GM12892 (cell line): ENCODE data around the gene ZNF816. TPM values are rescaled to one million over a fixed set of nuclear protein-coding genes. Genes with fewer than 3 reads are reported as not detected.

Source experiments
- DNase-seq: peaks from one replicate; pipeline ENCODE4 v3.0.0; 2011; ENCODE audit not compliant: insufficient read length
- FAIRE-seq: peaks from 2 replicates; lab custom pipeline; 2011; peaks lifted over from hg19 to GRCh38; lab: Jason Lieb, UNC
- POLR2A ChIP-seq: IDR thresholded peaks from 2 replicates; pipeline ENCODE4 v1.6.1; 2011; ENCODE audit warnings: low read depth, low read length, control low read depth
- POLR2AphosphoS5 ChIP-seq: IDR thresholded peaks from 2 replicates; pipeline ENCODE4 v1.6.1; 2011; ENCODE audit warnings: low read depth, low read length, control low read depth
- TAF1 ChIP-seq: IDR thresholded peaks from 2 replicates; pipeline ENCODE4 v1.6.1; 2011; ENCODE audit warnings: low read depth, mild to moderate bottlenecking, control low read depth, low read length, borderline replicate concordance
- polyA plus RNA-seq: library from polyadenylated mRNA; unstranded; fragments of >200 nt; gene quantifications from one replicate; pipeline ENCODE4 v1.2.1, GENCODE V29; 2012; ENCODE audit warnings: missing spikeins, inconsistent platforms; ENCODE audit not compliant: missing spikeins

Gene ZNF816
- polyA plus RNA-seq: 7.0 TPM

- TF ChIP-seq POLR2A (peak; percentile 86), POLR2AphosphoS5 (peak; percentile 78), TAF1 (no peak)
- DNase-seq (peak; percentile 91), FAIRE-seq (peak; percentile 87)
These were observed at the start of gene ZNF816 for GRCh38 chr19:52962394-52963246. Gene ZNF816, minus strand, starts transcription at chr19:52962881. Its CDS starts 6,792 bp downstream, at chr19:52956089.

GRCh38 chr19:53012006-53012405, 49.3 kb upstream of the ZNF816 start:
- no peak for FAIRE-seq
- no peak for DNase-seq
- TF ChIP-seq POLR2AphosphoS5 (no peak), POLR2A (no peak), TAF1 (no peak)

- TF ChIP-seq POLR2AphosphoS5 (no peak), POLR2A (no peak), TAF1 (no peak)
- FAIRE-seq (no peak), DNase-seq (no peak)
These were observed 47.8 kb upstream of the ZNF816 start for GRCh38 chr19:53010494-53010893.

- no peak for DNase-seq
- no peak for FAIRE-seq
- TF ChIP-seq TAF1 (no peak), POLR2AphosphoS5 (no peak), POLR2A (no peak)
These were observed 45.5 kb upstream of the ZNF816 start for GRCh38 chr19:53008061-53008778.

- TF ChIP-seq TAF1: no peak
- TF ChIP-seq POLR2AphosphoS5: no peak
- TF ChIP-seq POLR2A: no peak
- no peak for DNase-seq
- FAIRE-seq: no peak
These were observed 44.9 kb upstream of the ZNF816 start for GRCh38 chr19:53007606-53008005.

GRCh38 chr19:53007200-53007599, 44.5 kb upstream of the ZNF816 start:
- DNase-seq (no peak), FAIRE-seq (no peak)
- TF ChIP-seq POLR2AphosphoS5: no peak

GRCh38 chr19:53004242-53004641, 41.6 kb upstream of the ZNF816 start:
- FAIRE-seq: no peak
- DNase-seq: no peak
- no peak for TF ChIP-seq TAF1
- TF ChIP-seq POLR2A: no peak
- no peak for TF ChIP-seq POLR2AphosphoS5

GRCh38 chr19:53002479-53002878, 39.8 kb upstream of the ZNF816 start:
- TF ChIP-seq POLR2AphosphoS5 (no peak), POLR2A (no peak), TAF1 (no peak)
- FAIRE-seq (no peak), DNase-seq (no peak)

GRCh38 chr19:52997975-52998374, 35.3 kb upstream of the ZNF816 start:
- TF ChIP-seq TAF1 (no peak), POLR2AphosphoS5 (no peak), POLR2A (no peak)
- no peak for DNase-seq
- FAIRE-seq: no peak

GRCh38 chr19:52995711-52996110, 33.0 kb upstream of the ZNF816 start:
- no peak for TF ChIP-seq POLR2AphosphoS5
- no peak for TF ChIP-seq TAF1
- no peak for TF ChIP-seq POLR2A
- DNase-seq (no peak), FAIRE-seq (no peak)

GRCh38 chr19:52993342-52994178, 30.9 kb upstream of the ZNF816 start:
- TF ChIP-seq POLR2AphosphoS5 (no peak), POLR2A (no peak), TAF1 (no peak)
- DNase-seq: peak; percentile 38
- FAIRE-seq: no peak

- DNase-seq (no peak), FAIRE-seq (no peak)
- TF ChIP-seq POLR2AphosphoS5 (no peak), TAF1 (no peak), POLR2A (no peak)
These were observed 29.7 kb upstream of the ZNF816 start for GRCh38 chr19:52992109-52993004.
